Umbilical cord (tissue), 1 donor: ENCODE measurements around the gene OR10X1. TPM values are rescaled to one million over a fixed set of nuclear protein-coding genes. Genes with fewer than 3 reads are reported as not detected.

Source experiments
- total RNA-seq: library from RNA; depleted of rRNA; stranded (reverse); fragments of >200 nt; gene quantifications from one replicate; pipeline ENCODE4 v1.2.3, GENCODE V29; 2014; ENCODE audit warnings: low replicate concordance; ENCODE audit not compliant: insufficient read depth

The OR10X1 gene
- total RNA-seq, 1 donor from 2014 or later = 5.1 TPM

Other genes starting within 250 kb of the OR10X1 start
- 1.2 TPM for gene CD1B, start 248.4 kb downstream of the OR10X1 start, total RNA-seq
- gene CD1E, start 226.0 kb downstream of the OR10X1 start, total RNA-seq = 0.72 TPM
- gene OR10T2, start 180.4 kb downstream of the OR10X1 start, total RNA-seq = 5.1 TPM
- gene OR10K2, start 153.7 kb downstream of the OR10X1 start, total RNA-seq = 8.2 TPM
- 1.7 TPM for gene OR10K1, start 118.1 kb downstream of the OR10X1 start, total RNA-seq
- gene OR10R2, start 107.7 kb downstream of the OR10X1 start, total RNA-seq = 14.0 TPM
- 7.7 TPM for gene OR6Y1, start 25.5 kb downstream of the OR10X1 start, total RNA-seq
- 7.9 TPM for gene OR6P1, start 9.3 kb downstream of the OR10X1 start, total RNA-seq
- 3.6 TPM for gene OR10Z1, start 25.4 kb upstream of the OR10X1 start, total RNA-seq
- gene SPTA1, start 106.8 kb upstream of the OR10X1 start, total RNA-seq = 3.9 TPM
- 9.1 TPM for gene OR6K2, start 120.8 kb upstream of the OR10X1 start, total RNA-seq
- 6.3 TPM for gene OR6K3, start 140.8 kb upstream of the OR10X1 start, total RNA-seq
- gene OR6K6, start 174.8 kb upstream of the OR10X1 start, total RNA-seq = 10.1 TPM
- gene OR6N1, start 192.3 kb upstream of the OR10X1 start, total RNA-seq = 2.2 TPM
- gene OR6N2, start 201.3 kb upstream of the OR10X1 start, total RNA-seq = 6.3 TPM